ENCODE data around the gene YIPF6.
"Not testable (repeated sequence)": the region's sequence is repeated elsewhere in the genome, so short reads cannot be mapped to it uniquely, and the experiment has no call there.

The YIPF6 gene

GRCh38 chrX:68511255-68511654, 12.4 kb downstream of the YIPF6 start:
- no peak for DNase-seq (ENCODE audit: extremely low read depth, insufficient read length)
- TF ChIP-seq CTCF (IDR thresholded peaks at IDR 0.05; ENCODE audit: insufficient read depth, low read length, poor library complexity, severe bottlenecking): peak; percentile 82
- no peaks in the 10 kb centered on the region; the same call in 1 of the 2 replicates for H3K36me3 ChIP-seq (ENCODE audit: control insufficient read depth, insufficient read depth, low read length)
- H3K27me3 ChIP-seq (replicated peaks; ENCODE audit: control insufficient read depth, insufficient read depth, low read length): no peaks in the 10 kb centered on the region
- no peak overlapping the region for H3K4me3 ChIP-seq (replicated peaks; ENCODE audit: low read depth, low read length)

- not testable (repeated sequence) for H3K27me3 ChIP-seq (replicated peaks; ENCODE audit: control insufficient read depth, insufficient read depth, low read length); DNase-seq (ENCODE audit: extremely low read depth, insufficient read length); H3K36me3 ChIP-seq (ENCODE audit: control insufficient read depth, insufficient read depth, low read length); H3K4me3 ChIP-seq (replicated peaks; ENCODE audit: low read depth, low read length)
These were observed 25.8 kb downstream of the YIPF6 start for GRCh38 chrX:68524680-68525079.

- no peak for DNase-seq (ENCODE audit: extremely low read depth, insufficient read length)
- Histone ChIP-seq H3K36me3 (ENCODE audit: control insufficient read depth, insufficient read depth, low read length) (no peaks in the 10 kb centered on the region), H3K27me3 (replicated peaks; ENCODE audit: control insufficient read depth, insufficient read depth, low read length) (no peaks in the 10 kb centered on the region), H3K4me3 (replicated peaks; ENCODE audit: low read depth, low read length) (no peak overlapping the region)
- TF ChIP-seq CTCF (IDR thresholded peaks at IDR 0.05; ENCODE audit: insufficient read depth, low read length, poor library complexity, severe bottlenecking): no peak
These were observed 34.1 kb downstream of the YIPF6 start for GRCh38 chrX:68532831-68533533.

- H3K27me3 ChIP-seq (replicated peaks; ENCODE audit: control insufficient read depth, insufficient read depth, low read length): no peaks in the 10 kb centered on the region
- H3K4me3 ChIP-seq (replicated peaks; ENCODE audit: low read depth, low read length): no peak overlapping the region
These were observed 34.8 kb downstream of the YIPF6 start for GRCh38 chrX:68533656-68534055.

GRCh38 chrX:68534691-68535090, 35.8 kb downstream of the YIPF6 start:
- H3K27me3 ChIP-seq (replicated peaks; ENCODE audit: control insufficient read depth, insufficient read depth, low read length): no peaks in the 10 kb centered on the region
- no peak for DNase-seq (ENCODE audit: extremely low read depth, insufficient read length)
- TF ChIP-seq CTCF (IDR thresholded peaks at IDR 0.05; ENCODE audit: insufficient read depth, low read length, poor library complexity, severe bottlenecking): no peak
- H3K36me3 ChIP-seq (ENCODE audit: control insufficient read depth, insufficient read depth, low read length): no peaks in the 10 kb centered on the region
- H3K4me3 ChIP-seq (replicated peaks; ENCODE audit: low read depth, low read length): no peak overlapping the region

More at GRCh38 chrX:68533656-68534055, 34.8 kb downstream of the YIPF6 start:
- TF ChIP-seq CTCF (IDR thresholded peaks at IDR 0.05; ENCODE audit: insufficient read depth, low read length, poor library complexity, severe bottlenecking): no peak
- no peaks in the 10 kb centered on the region for H3K36me3 ChIP-seq (ENCODE audit: control insufficient read depth, insufficient read depth, low read length)
- DNase-seq (ENCODE audit: extremely low read depth, insufficient read length): no peak

GRCh38 chrX:68536429-68536828, 37.6 kb downstream of the YIPF6 start:
- no peaks in the 10 kb centered on the region for H3K36me3 ChIP-seq (ENCODE audit: control insufficient read depth, insufficient read depth, low read length)
- no peak overlapping the region for H3K4me3 ChIP-seq (replicated peaks; ENCODE audit: low read depth, low read length)
- H3K27me3 ChIP-seq (replicated peaks; ENCODE audit: control insufficient read depth, insufficient read depth, low read length): no peaks in the 10 kb centered on the region
- no peak for TF ChIP-seq CTCF (IDR thresholded peaks at IDR 0.05; ENCODE audit: insufficient read depth, low read length, poor library complexity, severe bottlenecking)
- DNase-seq (ENCODE audit: extremely low read depth, insufficient read length): no peak
